Stimulated activated naive CD8-positive, alpha-beta T cell treated with anti-CD3 and anti-CD28 coated beads, Interleukin-15, Interleukin-2, amounts not matched to agents 100 ng/mL and 50 ng/mL, for 24 hours (primary cell): ENCODE data around the gene RECQL.
"Not testable (repeated sequence)": the region's sequence is repeated elsewhere in the genome, so short reads cannot be mapped to it uniquely, and the experiment has no call there.

Experiments used
- H3K27ac Mint-ChIP-seq: one replicate; pipeline ENCODE4 v1.8.0; 2021; ENCODE audit warnings: mild to moderate bottlenecking, mixed read lengths
- H3K27me3 Mint-ChIP-seq: one replicate; pipeline ENCODE4 v1.8.0; 2021; ENCODE audit warnings: mixed read lengths
- H3K36me3 Mint-ChIP-seq: one replicate; pipeline ENCODE4 v1.8.0; 2021; ENCODE audit warnings: low read depth, mixed read lengths
- H3K4me1 Mint-ChIP-seq: one replicate; pipeline ENCODE4 v1.8.0; 2021; ENCODE audit warnings: low read depth, mixed read lengths
- H3K4me3 Mint-ChIP-seq: one replicate; pipeline ENCODE4 v1.8.0; 2021; ENCODE audit warnings: mild to moderate bottlenecking, mixed read lengths
- H3K9me3 Mint-ChIP-seq: one replicate; pipeline ENCODE4 v1.8.0; 2021; ENCODE audit warnings: mixed read lengths

RECQL gene

DNA sequence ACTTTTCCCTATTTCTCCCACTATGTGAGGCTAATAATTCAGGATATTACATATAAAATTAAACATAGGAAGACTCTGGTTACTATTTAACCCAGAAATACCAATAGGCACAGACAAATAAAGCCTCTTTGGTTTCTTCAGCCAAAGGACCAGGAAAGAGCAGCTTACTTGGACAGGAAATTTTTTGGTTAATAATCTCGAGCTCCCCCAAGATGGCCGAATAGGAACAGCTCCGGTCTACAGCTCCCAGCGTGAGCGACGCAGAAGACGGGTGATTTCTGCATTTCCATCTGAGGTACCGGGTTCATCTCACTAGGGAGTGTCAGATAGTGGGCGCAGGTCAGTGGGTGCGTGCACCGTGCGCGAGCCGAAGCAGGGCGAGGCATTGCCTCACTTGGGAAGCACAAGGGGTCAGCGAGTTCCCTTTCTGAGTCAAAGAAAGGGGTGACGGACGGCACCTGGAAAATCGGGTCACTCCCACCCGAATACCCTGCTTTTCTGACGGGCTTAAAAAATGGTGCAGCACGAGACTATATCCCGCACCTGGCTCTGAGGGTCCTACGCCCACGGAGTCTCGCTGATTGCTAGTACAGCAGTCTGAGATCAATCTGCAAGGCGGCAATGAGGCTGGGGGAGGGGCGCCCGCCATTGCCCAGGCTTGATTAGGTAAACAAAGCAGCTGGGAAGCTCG is 82.3 kb downstream of the RECQL start:
- not testable (repeated sequence) for H3K4me1 Mint-ChIP-seq, H3K9me3 Mint-ChIP-seq, H3K27ac Mint-ChIP-seq, H3K36me3 Mint-ChIP-seq, H3K4me3 Mint-ChIP-seq
- H3K27me3 Mint-ChIP-seq: peaks cover 15% of the 10 kb centered on the region
